GM19035 (cell line): ENCODE measurements around the gene DAB2IP.

Source experiments
- ATAC-seq: cut with Tn5 transposase; IDR thresholded peaks from one replicate; pipeline ENCODE4 v1.9.1; 2021; ENCODE audit not compliant: unreplicated experiment

The DAB2IP gene

GRCh38 chr9:121625590-121625989 is 25.8 kb upstream of the DAB2IP start:
- no peak for ATAC-seq

DNA sequence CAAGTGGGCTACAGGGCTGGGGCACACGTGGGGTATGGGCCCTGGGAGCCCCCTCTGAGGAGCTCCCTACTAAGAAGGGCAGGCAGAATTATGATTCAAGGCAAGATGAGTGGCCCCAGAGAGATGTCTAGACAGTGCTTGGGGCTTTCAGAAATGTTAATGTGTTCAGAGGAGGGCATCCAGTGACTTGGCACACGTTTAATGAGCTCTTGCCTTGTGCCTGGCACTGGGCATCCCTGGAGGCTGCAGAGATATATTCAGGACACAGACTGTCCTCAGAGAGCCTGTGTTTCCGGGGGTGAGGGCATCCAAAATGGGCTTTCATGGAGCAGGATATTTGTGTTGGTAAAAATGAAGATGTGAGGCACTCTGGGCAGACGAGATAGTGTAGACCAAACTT is 25.4 kb upstream of the DAB2IP start:
- ATAC-seq: no peak

DNA sequence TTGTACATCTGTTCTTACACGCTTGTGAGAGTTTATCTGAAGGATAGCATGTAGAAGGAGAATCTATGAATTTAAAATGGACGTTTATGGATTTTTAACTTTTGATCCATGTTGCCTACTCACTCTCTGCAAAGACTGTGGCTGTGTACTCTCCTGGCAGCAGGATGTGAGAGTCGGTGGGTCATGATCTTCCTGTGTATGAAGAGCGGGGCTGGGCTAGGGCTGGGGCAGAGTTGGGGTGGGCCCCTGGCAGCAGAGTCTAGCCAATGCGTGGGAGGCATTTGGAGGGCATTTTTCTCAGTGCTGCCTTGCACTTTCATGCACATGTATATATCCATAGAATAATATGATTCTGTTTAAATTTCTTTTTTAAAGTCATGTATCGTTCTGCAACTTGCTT is 24.0 kb upstream of the DAB2IP start:
- no peak for ATAC-seq

- ATAC-seq: no peak
Observed at GRCh38 chr9:121628401-121628800, 23.0 kb upstream of the DAB2IP start.

- ATAC-seq: no peak
Observed at GRCh38 chr9:121631115-121631514, 20.3 kb upstream of the DAB2IP start.

GRCh38 chr9:121631978-121632418 is 19.4 kb upstream of the DAB2IP start:
- no peak for ATAC-seq

DNA sequence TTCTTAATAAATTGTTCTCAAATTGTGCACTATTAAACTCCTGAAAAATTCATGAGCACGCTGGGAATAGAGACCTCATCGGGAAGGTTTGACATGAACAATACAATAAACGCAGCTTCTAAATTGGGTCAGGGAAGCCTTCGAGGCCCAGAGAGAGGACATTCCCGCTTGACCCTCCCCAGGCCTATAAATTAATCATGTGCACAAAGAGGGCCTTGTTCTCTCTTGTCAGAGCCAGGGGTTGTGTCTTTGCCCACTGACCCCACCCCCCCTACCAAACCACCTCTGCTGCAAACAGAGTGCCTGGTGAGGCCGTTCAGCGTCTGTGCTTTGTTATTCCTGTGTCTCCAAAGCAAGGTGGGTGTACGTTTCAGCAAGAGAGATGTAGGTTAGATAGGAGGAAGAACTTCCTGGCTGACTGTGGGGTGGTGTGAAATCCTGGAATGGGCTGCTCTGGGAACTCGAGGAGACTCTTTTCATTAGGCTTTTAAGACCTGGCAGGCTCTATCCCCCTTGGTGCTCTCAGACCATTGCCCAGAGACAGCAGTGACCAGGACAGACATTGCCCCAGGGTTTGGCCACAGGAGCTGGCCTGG is 18.2 kb upstream of the DAB2IP start:
- ATAC-seq: no peak

DNA sequence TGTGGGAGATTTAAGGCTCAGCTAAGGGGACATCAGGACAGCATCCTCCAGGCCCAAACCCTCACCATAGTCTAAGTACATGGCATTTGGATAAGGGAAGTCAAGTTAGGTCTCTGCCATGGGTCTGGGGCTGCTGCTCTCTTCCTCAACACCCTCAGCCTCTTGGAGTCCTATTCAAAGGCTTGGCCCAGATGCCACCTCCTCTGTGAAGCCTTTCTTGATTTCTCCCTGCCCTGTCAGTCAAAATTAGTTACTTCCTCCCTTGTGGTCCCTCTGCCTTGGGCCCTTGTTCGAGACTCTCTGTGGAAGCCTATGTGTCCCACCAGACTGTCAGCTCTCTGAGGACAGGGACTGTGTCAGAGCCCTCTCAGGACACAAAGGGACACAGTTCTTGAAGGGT is 17.7 kb upstream of the DAB2IP start:
- ATAC-seq: no peak

- ATAC-seq: no peak
Observed at GRCh38 chr9:121634329-121635261, 16.8 kb upstream of the DAB2IP start.

DNA sequence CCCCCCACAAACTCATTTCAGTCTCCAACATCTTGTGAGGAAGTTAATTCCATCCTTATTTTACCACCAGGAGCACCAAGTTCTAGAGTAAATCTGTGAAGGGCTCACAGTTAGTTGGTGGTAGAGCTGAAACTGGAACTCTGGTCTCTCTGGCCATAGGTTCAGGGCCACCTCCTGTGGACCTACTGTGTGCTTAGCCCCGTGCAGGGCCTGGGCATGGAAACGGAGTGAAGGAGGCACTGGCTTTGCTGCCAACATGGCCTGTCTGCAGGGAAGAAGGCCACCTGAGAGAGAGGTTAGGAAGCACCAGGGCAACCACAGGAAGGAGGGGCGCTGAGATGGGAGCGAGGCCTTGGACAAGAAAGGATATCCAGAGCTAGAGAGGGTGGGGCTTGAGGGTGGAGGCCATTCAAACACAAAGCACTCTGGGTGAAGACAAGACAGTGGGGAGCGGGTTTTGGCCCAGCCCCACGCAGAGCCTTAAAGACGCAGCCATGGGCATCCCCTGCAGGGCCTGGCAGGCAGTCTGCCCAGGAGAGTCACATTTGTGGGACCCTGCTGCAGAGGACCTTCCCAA is 16.0 kb upstream of the DAB2IP start:
- no peak for ATAC-seq

- ATAC-seq: no peak
Observed at GRCh38 chr9:121636341-121636865, 15.0 kb upstream of the DAB2IP start.

DNA sequence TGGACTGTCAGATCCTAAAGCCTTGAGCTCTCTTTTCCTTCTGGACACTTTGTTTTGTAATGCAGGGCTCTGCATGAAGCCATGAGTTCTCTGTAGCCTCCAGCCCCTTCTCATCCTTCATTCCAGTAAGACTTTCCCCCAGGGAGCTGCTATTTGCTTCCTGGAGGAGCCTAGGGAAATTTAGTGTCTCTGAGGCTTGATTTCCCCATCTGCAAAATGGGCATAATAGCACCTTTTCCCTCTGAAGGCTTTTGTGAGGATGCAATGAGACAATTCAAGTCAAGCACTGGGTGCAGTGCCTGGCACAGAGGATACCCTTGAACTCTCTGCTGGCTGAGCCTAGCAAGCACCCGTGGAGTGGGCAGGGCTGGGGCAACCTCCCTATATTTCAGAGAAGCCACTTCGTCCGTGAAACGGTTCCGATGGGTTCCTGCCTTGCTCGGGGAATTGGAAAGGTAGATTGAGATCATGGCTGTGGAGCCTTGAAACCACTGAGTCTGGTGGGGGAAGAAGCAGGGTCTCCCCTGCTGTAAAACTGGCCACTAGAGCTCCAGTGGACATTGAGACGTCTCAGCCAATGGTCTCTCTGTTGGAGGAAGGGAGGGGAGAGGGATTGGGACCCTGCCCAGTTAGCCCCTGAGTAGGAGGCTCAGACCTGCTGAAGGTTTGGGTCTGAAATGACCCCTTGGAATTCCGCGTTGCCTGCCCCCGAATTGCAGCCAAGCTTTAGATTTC is 14.3 kb upstream of the DAB2IP start:
- no peak for ATAC-seq

GRCh38 chr9:121637713-121638220 is 13.7 kb upstream of the DAB2IP start:
- no peak for ATAC-seq

GRCh38 chr9:121638399-121638798 is 13.0 kb upstream of the DAB2IP start:
- ATAC-seq: no peak

GRCh38 chr9:121638901-121639592 is 12.4 kb upstream of the DAB2IP start:
- ATAC-seq: no peak

DNA sequence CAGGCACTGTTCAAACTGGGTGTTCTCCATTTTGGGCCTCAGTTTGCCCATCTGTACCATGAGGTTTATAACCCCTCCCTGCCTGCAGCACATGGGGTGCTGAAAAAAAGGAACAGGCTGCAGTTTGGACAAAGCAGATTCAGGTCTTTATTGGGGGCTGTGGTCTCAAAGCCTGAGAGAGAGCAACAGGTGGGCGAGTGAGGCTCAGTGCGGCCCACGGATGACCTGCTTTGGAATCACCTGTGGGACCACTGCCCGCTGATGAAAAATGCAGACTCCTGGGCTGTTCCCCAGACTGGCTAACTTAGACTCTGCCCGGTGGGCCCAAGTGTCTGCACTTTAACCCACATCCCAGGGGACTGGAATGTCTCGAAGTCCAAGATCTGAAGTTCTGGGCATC is 11.8 kb upstream of the DAB2IP start:
- ATAC-seq: no peak

DNA sequence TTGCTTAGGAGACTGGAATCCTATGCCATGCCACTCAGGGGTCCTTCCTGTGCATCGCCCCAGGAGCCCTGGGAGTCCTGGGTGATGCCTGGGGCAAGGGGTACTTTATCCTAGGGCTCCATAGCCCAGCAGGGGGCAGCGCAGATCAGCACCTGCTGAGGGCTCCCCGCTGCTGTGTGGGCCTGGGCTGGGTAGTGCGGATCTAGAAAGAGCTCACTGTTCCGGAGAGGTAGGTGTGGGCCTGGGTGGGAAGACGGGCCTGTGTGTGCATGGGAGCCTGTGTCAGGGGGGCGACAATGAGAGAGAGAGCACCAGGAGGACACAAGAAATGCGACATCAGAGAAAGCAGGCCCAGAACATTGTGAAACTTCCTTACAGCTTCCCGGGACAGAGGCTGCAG is 11.4 kb upstream of the DAB2IP start:
- no peak for ATAC-seq

- ATAC-seq: no peak
Observed at GRCh38 chr9:121640491-121641223, 10.8 kb upstream of the DAB2IP start.

- ATAC-seq: no peak
Observed at GRCh38 chr9:121641224-121641611, 10.2 kb upstream of the DAB2IP start.

GRCh38 chr9:121642758-121643157 is 8.7 kb upstream of the DAB2IP start:
- ATAC-seq: no peak
